Upper lobe of left lung (tissue), 4 donors: ENCODE results near the gene RNPEPL1.
A peak's percentile ranks its signal among the peaks of the same experiment; 100 is the strongest.

Experiments
- CTCF ChIP-seq, 6 experiments: fragments of 450-650 bp in 4 of 6; fragments of 200-600 bp in 2 of 6; sonication (generic) in 2 of 6; IDR thresholded peaks; one replicate each; pipeline ENCODE4 v1.5.1; 2016 to 2019; ENCODE audit warnings: antibody characterized with exemption in 6 of 6
- EP300 ChIP-seq, 4 donors: sonication (generic); formaldehyde crosslinking; IDR thresholded peaks; one replicate each; pipeline ENCODE4 v1.5.1; 2017; ENCODE audit warnings: antibody characterized with exemption in 4 of 4, control low read depth in 2 of 4
- POLR2A ChIP-seq, 4 donors: fragments of 450-650 bp; IDR thresholded peaks; one replicate each; pipeline ENCODE4 v1.5.1; 2016 to 2017; ENCODE audit warnings: antibody characterized with exemption in 4 of 4, mild to moderate bottlenecking in 2 of 4

GRCh38 chr2:240560084-240560479 lies 8.2 kb upstream of the RNPEPL1 start, which contains the start of gene DUSP28:
- peak in 1 of 6 experiments; percentile 22 for TF ChIP-seq CTCF (IDR thresholded peaks at IDR 0.05)
- peak in 3 of 4 donors; percentile 88 to 92 (median 92) for TF ChIP-seq POLR2A (IDR thresholded peaks at IDR 0.05)
- TF ChIP-seq EP300 (IDR thresholded peaks at IDR 0.05): peak in 1 of 4 donors; percentile 38
